ENCODE data around the gene FRYL. TPM values are rescaled to one million over a fixed set of nuclear protein-coding genes. Genes with fewer than 3 reads are reported as not detected.
"Not testable (repeated sequence)": the region's sequence is repeated elsewhere in the genome, so short reads cannot be mapped to it uniquely, and the experiment has no call there.

The FRYL gene
- total RNA-seq, 3 donors from 2014 or later = 205 to 416 (median 330) TPM

GRCh38 chr4:48752246-48752645, 27.8 kb downstream of the FRYL start:
- no peak for DNase-seq
- Histone ChIP-seq H3K4me3 (no peak overlapping the region), H3K36me3 (ENCODE audit: low read depth) (no peaks in the 10 kb centered on the region), H3K4me1 (ENCODE audit: low read depth) (no peaks in the 10 kb centered on the region), H3K9me3 (no peaks in the 10 kb centered on the region)
- intact Hi-C loops (cut with DNase I, micrococcal nuclease) = no loop called here
- no peak for ATAC-seq
- no peak for TF ChIP-seq CTCF (IDR thresholded peaks at IDR 0.05)

GRCh38 chr4:48748949-48749596, 31.0 kb downstream of the FRYL start:
- no peak for TF ChIP-seq CTCF (IDR thresholded peaks at IDR 0.05)
- DNase-seq (no peak), ATAC-seq (no peak)
- H3K36me3 ChIP-seq (ENCODE audit: low read depth) = no peaks in the 10 kb centered on the region
- H3K4me1 ChIP-seq (ENCODE audit: low read depth) = no peaks in the 10 kb centered on the region
- no peaks in the 10 kb centered on the region for H3K9me3 ChIP-seq
- intact Hi-C loops (cut with DNase I, micrococcal nuclease) = no loop called here
- H3K4me3 ChIP-seq = no peak overlapping the region

GRCh38 chr4:48746608-48747362, 33.3 kb downstream of the FRYL start:
- Histone ChIP-seq H3K4me1 (ENCODE audit: low read depth) (no peaks in the 10 kb centered on the region), H3K4me3 (no peak overlapping the region), H3K36me3 (ENCODE audit: low read depth) (no peaks in the 10 kb centered on the region), H3K9me3 (no peaks in the 10 kb centered on the region)
- intact Hi-C loops (cut with DNase I, micrococcal nuclease) = no loop called here
- ATAC-seq (no peak), DNase-seq (no peak)
- no peak for TF ChIP-seq CTCF (IDR thresholded peaks at IDR 0.05)

GRCh38 chr4:48745223-48745622, 34.9 kb downstream of the FRYL start:
- H3K4me3 ChIP-seq; H3K4me1 ChIP-seq (ENCODE audit: low read depth); DNase-seq; H3K36me3 ChIP-seq (ENCODE audit: low read depth); intact Hi-C loops (cut with DNase I, micrococcal nuclease); ATAC-seq; H3K9me3 ChIP-seq: not testable (repeated sequence)

- no peak for ATAC-seq
- intact Hi-C loops (cut with DNase I, micrococcal nuclease) = no loop called here
- H3K4me1 ChIP-seq (ENCODE audit: low read depth) = no peaks in the 10 kb centered on the region
Observed at GRCh38 chr4:48742412-48742811, 37.7 kb downstream of the FRYL start.

More at GRCh38 chr4:48742412-48742811, 37.7 kb downstream of the FRYL start:
- TF ChIP-seq CTCF (IDR thresholded peaks at IDR 0.05) = no peak
- DNase-seq = no peak
- Histone ChIP-seq H3K36me3 (ENCODE audit: low read depth) (no peaks in the 10 kb centered on the region), H3K9me3 (no peaks in the 10 kb centered on the region), H3K4me3 (no peak overlapping the region)
